H9 (cell line): ENCODE data around the gene PLCL1. TPM values are rescaled to one million over a fixed set of nuclear protein-coding genes. Genes with fewer than 3 reads are reported as not detected.

ENCODE experiments used
- DNase-seq: peaks from one replicate; pipeline ENCODE4 v3.0.0-alpha.2; 2017
- H2AFZ ChIP-seq: one replicate; pipeline ENCODE4 v1.6.1; 2013; ENCODE audit warnings: mild to moderate bottlenecking, low read length, control low read depth, moderate library complexity
- H2AK5ac ChIP-seq: 2 replicates; pipeline ENCODE4 v1.6.1; 2013; ENCODE audit warnings: low read length, control low read depth, mixed read lengths; ENCODE audit not compliant: insufficient read length
- H2BK120ac ChIP-seq: one replicate; pipeline ENCODE4 v1.6.1; 2013; ENCODE audit warnings: low read depth, mild to moderate bottlenecking, low read length, control low read depth, inconsistent platforms; ENCODE audit not compliant: poor library complexity, severe bottlenecking
- H2BK12ac ChIP-seq: 2 replicates; pipeline ENCODE4 v1.6.1; 2013; ENCODE audit warnings: low read length, control low read depth, mixed read lengths, low read depth; ENCODE audit not compliant: insufficient read length
- H2BK15ac ChIP-seq: 2 replicates; pipeline ENCODE4 v1.6.1; 2013; ENCODE audit warnings: low read depth, low read length, control low read depth
- H2BK20ac ChIP-seq: one replicate; pipeline ENCODE4 v1.6.1; 2013; ENCODE audit warnings: low read depth, mild to moderate bottlenecking, low read length, control low read depth, inconsistent platforms; ENCODE audit not compliant: poor library complexity, severe bottlenecking
- H2BK5ac ChIP-seq: 2 replicates; pipeline ENCODE4 v1.6.1; 2013; ENCODE audit warnings: low read length, control low read depth, mixed read lengths; ENCODE audit not compliant: insufficient read length
- H3K14ac ChIP-seq: 2 replicates; pipeline ENCODE4 v1.6.1; 2013; ENCODE audit warnings: low read length, control low read depth; ENCODE audit not compliant: insufficient read depth
- H3K18ac ChIP-seq: 2 replicates; pipeline ENCODE4 v1.6.1; 2013; ENCODE audit warnings: low read depth, mild to moderate bottlenecking, mixed read lengths, low read length, control low read depth; ENCODE audit not compliant: insufficient read length
- H3K23ac ChIP-seq: 2 replicates; pipeline ENCODE4 v1.6.1; 2013; ENCODE audit warnings: low read length, control low read depth, mixed read lengths, low read depth; ENCODE audit not compliant: insufficient read length
- H3K23me2 ChIP-seq: 2 replicates; pipeline ENCODE4 v1.6.1; 2013; ENCODE audit warnings: low read depth, mild to moderate bottlenecking, mixed read lengths, low read length, control low read depth; ENCODE audit not compliant: insufficient read length, poor library complexity, severe bottlenecking
- H3K27ac ChIP-seq: 2 replicates; pipeline ENCODE4 v1.5.1; 2013; ENCODE audit warnings: low read length, control low read depth, mixed read lengths, low read depth; ENCODE audit not compliant: insufficient read length
- H3K27me3 ChIP-seq: 2 replicates; pipeline ENCODE4 v1.6.1; 2013; ENCODE audit warnings: low read length, control low read depth, inconsistent platforms; ENCODE audit not compliant: insufficient read depth
- H3K4ac ChIP-seq: 2 replicates; pipeline ENCODE4 v1.6.1; 2013; ENCODE audit warnings: low read depth, mild to moderate bottlenecking, control low read depth, inconsistent platforms, low read length, moderate library complexity
- H3K4me1 ChIP-seq: 2 replicates; pipeline ENCODE4 v1.6.1; 2013; ENCODE audit warnings: low read length, control low read depth, inconsistent platforms; ENCODE audit not compliant: insufficient read depth
- H3K4me2 ChIP-seq: 2 replicates; pipeline ENCODE4 v1.6.1; 2013; ENCODE audit warnings: low read length, control low read depth, mixed read lengths; ENCODE audit not compliant: insufficient read length, insufficient read depth
- H3K56ac ChIP-seq: 2 replicates; pipeline ENCODE4 v1.6.1; 2013; ENCODE audit warnings: low read depth, mild to moderate bottlenecking, mixed read lengths, low read length, control low read depth; ENCODE audit not compliant: insufficient read length
- H3K79me1 ChIP-seq: 2 replicates; pipeline ENCODE4 v1.6.1; 2013; ENCODE audit warnings: low read depth, mild to moderate bottlenecking, moderate library complexity, low read length, control low read depth, inconsistent platforms; ENCODE audit not compliant: insufficient read depth, poor library complexity, severe bottlenecking
- H3K79me2 ChIP-seq: 2 replicates; pipeline ENCODE4 v1.6.1; 2013; ENCODE audit warnings: low read length, control low read depth, inconsistent platforms; ENCODE audit not compliant: insufficient read depth
- H3K9ac ChIP-seq: 2 replicates; pipeline ENCODE4 v1.6.1; 2013; ENCODE audit warnings: low read length, control low read depth, mixed read lengths; ENCODE audit not compliant: insufficient read length; ENCODE audit errors: extremely low read depth
- H3K9me3 ChIP-seq: one replicate; pipeline ENCODE4 v1.6.1; 2013; ENCODE audit warnings: low read depth, low read length, inconsistent platforms; ENCODE audit not compliant: control insufficient read depth
- H3T11ph ChIP-seq: one replicate; pipeline ENCODE4 v1.6.1; 2013; ENCODE audit warnings: mild to moderate bottlenecking, low read length, control low read depth, inconsistent platforms
- H4K20me1 ChIP-seq: one replicate; pipeline ENCODE4 v1.6.1; 2013; ENCODE audit not compliant: control insufficient read depth, insufficient read length, insufficient read depth
- H4K5ac ChIP-seq: 2 replicates; pipeline ENCODE4 v1.6.1; 2013; ENCODE audit warnings: low read depth, mild to moderate bottlenecking, mixed read lengths, low read length, control low read depth; ENCODE audit not compliant: insufficient read length
- H4K8ac ChIP-seq: replicated peaks from 2 replicates; pipeline ENCODE4 v1.6.1; 2013; ENCODE audit warnings: low read length, control low read depth, mixed read lengths, low read depth; ENCODE audit not compliant: insufficient read length
- H4K91ac ChIP-seq: 2 replicates; pipeline ENCODE4 v1.6.1; 2013; ENCODE audit warnings: low read depth, mild to moderate bottlenecking, moderate library complexity, mixed read lengths, low read length, control low read depth; ENCODE audit not compliant: insufficient read length
- H3K27ac Mint-ChIP-seq, 3 experiments: 2 replicates in 2 of 3; 3 replicates in 1 of 3; pipeline ENCODE4 v1.8.0; 2020 to 2021; ENCODE audit warnings: mixed read lengths in 3 of 3, mild to moderate bottlenecking in 1 of 3, moderate library complexity in 1 of 3
- H3K27me3 Mint-ChIP-seq: 2 replicates; pipeline ENCODE4 v1.8.0; 2021; ENCODE audit warnings: low read depth, mild to moderate bottlenecking, moderate library complexity, mixed read lengths
- H3K36me3 Mint-ChIP-seq, 3 experiments: 2 replicates in 2 of 3; 3 replicates in 1 of 3; pipeline ENCODE4 v1.8.0; 2020 to 2021; ENCODE audit warnings: low read depth in 3 of 3, mixed read lengths in 3 of 3; ENCODE audit not compliant: insufficient read depth in 1 of 3
- H3K4me1 Mint-ChIP-seq, 2 experiments: 2 replicates each; pipeline ENCODE4 v1.8.0; 2020; ENCODE audit warnings: mixed read lengths in 2 of 2
- H3K4me3 Mint-ChIP-seq, 2 experiments: 2 replicates in 1 of 2; 3 replicates in 1 of 2; pipeline ENCODE4 v1.8.0; 2020 to 2021; ENCODE audit warnings: mild to moderate bottlenecking in 2 of 2, mixed read lengths in 2 of 2, moderate library complexity in 1 of 2
- H3K9me3 Mint-ChIP-seq, 2 experiments: 2 replicates in 1 of 2; 3 replicates in 1 of 2; pipeline ENCODE4 v1.8.0; 2020; ENCODE audit warnings: mild to moderate bottlenecking in 2 of 2, mixed read lengths in 2 of 2, moderate library complexity in 1 of 2
- CTCF ChIP-seq: fragments of 200-600 bp; sonication (generic); conservative IDR thresholded peaks from 3 replicates; pipeline ENCODE4 v1.8.0; 2021; ENCODE audit warnings: antibody characterized with exemption, mild to moderate bottlenecking
- WGBS: extraction: QIAGEN DNeasy Blood & Tissue Kit; methylation state at CpG from one replicate; pipeline ENCODE4 v1.1.7; 2013; ENCODE audit warnings: missing lambda C conversion rate, low lambda C conversion rate, mixed read lengths; ENCODE audit not compliant: insufficient read length; ENCODE audit errors: extremely low coverage; 5-methylcytosine and 5-hydroxymethylcytosine counted together
- total RNA-seq: library from RNA; stranded (reverse); gene quantifications from 2 replicates; pipeline ENCODE4 v1.2.1, GENCODE V29; 2021

The PLCL1 gene
- total RNA-seq, 1 experiment from 2014 or later: 0.04 TPM

GRCh38 chr2:197958592-197959150 lies 154.3 kb downstream of the PLCL1 start:
- H4K8ac ChIP-seq: no peak overlapping the region
- H2BK20ac ChIP-seq: no peak overlapping the region
- H2BK12ac ChIP-seq: no peak overlapping the region
- H3K27me3 Mint-ChIP-seq: no peaks in the 10 kb centered on the region
- H2BK5ac ChIP-seq: no peak overlapping the region
- H3K79me1 ChIP-seq: no peaks in the 10 kb centered on the region
- H3K14ac ChIP-seq: no peak overlapping the region
- no peaks in the 10 kb centered on the region for H3K36me3 Mint-ChIP-seq
- no peak overlapping the region for H3K18ac ChIP-seq
- H3K4me1 Mint-ChIP-seq: no peaks in the 10 kb centered on the region
- H3K27ac ChIP-seq: no peak overlapping the region
- H3K9ac ChIP-seq: no peak overlapping the region
- H3K23me2 ChIP-seq: no peaks in the 10 kb centered on the region
- H2AFZ ChIP-seq: no peak overlapping the region
- H3K27ac Mint-ChIP-seq: no peak overlapping the region
- no CpG with 5 or more reads among the region's 3 CpGs for WGBS
- no peak overlapping the region for H3K4me3 Mint-ChIP-seq
- H2AK5ac ChIP-seq: no peak overlapping the region
- H2BK120ac ChIP-seq: no peak overlapping the region
- H3K56ac ChIP-seq: no peak overlapping the region
- H3K4me2 ChIP-seq: no peak overlapping the region
- no peak overlapping the region for H4K5ac ChIP-seq
- DNase-seq: no peak
- no peaks in the 10 kb centered on the region for H3K27me3 ChIP-seq
- H3K79me2 ChIP-seq: no peaks in the 10 kb centered on the region
- no peak overlapping the region for H3T11ph ChIP-seq
- no peaks in the 10 kb centered on the region for H3K9me3 ChIP-seq
- TF ChIP-seq CTCF: no peak
- H3K23ac ChIP-seq: no peak overlapping the region
- no peak overlapping the region for H2BK15ac ChIP-seq
- no peaks in the 10 kb centered on the region for H3K4me1 ChIP-seq
- H4K91ac ChIP-seq: no peak overlapping the region
- H3K9me3 Mint-ChIP-seq: no peaks in the 10 kb centered on the region; a peak in 1 of 5 replicates
- H3K4ac ChIP-seq: no peak overlapping the region
- H4K20me1 ChIP-seq: no peaks in the 10 kb centered on the region
